ENCODE measurements around the gene PPP2R2B.

The PPP2R2B gene

DNA sequence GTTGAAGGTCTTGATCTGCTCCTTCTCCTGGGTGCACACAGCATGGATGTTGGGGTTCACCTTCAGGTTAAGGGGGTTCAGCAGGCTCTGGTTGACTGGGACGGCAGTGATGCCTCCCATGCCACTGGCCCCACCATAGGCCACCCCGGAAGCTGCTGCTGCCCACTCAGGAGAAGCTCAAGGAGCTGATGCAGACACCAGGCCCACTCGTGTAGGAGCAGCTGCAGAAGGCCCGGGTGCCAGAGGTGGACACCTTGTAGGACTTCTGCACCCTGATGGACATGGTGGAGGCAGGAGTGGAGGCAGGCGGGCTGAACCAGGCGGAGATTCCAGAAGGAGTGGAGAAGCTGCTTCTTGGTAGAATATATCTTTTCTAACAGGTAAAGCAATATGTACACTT is 171.2 kb downstream of the PPP2R2B start:
- no peak for FAIRE-seq
- DNase-seq (ENCODE audit: insufficient read length, low spot score): no peak

DNA sequence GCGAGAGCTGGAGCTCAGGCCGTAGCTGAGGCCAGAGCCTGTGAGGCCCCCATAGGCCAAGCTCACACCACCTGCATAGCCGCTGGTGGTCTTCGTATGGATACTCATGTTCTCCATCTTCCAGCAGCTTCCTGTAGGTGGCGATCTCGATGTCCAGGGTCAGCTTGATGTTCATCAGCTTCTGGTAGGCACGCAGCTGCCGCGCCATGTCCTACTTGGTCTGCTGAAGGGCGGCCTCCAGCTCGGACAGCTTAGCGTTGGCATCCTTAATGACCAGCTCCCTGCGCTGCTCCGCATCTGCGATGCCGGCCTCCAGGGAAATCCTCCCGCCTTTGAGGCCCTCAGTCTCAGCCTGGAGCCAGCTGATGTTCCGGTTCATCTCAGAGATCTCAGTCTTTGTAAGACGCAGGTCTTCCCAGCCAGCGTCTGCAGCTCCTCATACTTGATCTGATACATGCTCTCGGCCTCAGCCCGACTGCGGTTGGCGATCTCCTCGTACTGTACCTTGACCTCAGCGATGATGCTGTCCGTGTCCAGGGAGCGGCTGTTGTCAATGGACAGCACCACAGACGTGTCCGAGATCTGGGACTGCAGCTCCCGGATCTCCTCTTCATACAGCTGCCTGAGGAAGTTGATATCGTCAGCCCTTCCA is 172.1 kb downstream of the PPP2R2B start:
- FAIRE-seq: no peak
- no peak for DNase-seq (ENCODE audit: insufficient read length, low spot score)

DNA sequence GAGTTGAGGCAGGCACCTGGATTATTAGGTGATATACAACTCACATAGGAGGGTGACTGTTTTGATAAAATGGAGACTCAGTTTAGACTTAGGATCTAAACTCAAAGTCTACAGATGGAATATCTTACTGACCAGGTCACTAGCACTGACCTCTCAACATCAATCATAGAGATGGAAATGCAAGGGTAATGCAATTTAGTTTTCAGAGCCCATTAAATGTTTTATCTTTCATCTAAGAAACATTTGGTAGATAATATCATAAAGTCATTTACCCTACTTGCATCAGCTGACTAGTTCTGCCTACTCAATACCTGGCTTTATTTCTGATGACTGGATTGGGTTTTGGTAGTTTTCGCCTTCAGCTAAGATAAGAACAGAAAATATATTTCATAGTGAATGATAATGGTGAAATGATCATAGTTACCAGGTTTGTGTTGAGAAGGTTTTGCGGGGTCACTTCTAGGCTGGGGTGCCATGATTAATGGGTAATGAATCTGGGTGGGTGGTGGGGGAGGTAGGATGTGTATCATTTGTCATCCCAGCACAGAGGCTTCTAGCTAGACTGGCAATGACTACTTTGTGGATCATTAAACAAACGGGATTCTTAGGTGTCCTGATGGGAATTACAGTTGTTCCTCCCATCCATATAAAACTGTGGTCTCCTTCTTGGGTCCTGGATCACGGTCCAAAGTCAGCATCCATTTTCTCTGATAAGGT is 173.4 kb downstream of the PPP2R2B start:
- no peak for DNase-seq (ENCODE audit: insufficient read length, low spot score)
- FAIRE-seq: no peak

DNA sequence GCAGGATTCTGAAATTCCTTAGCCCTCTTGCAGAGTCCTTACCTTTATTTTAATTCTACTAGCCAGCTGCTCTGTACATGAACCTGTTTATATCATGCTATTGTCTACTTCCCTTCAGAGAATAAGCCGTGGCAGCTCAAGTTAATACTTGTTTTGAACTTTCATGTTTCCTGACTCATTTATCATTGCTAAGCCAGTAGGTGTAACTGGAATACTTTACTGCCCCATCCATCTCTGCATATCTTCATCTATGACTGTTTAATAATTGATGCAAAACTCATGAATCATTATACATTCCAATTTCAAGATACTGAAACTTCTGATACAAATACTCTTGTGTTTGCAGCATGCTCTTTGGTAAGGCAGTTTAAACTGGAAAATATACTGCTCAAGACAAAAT is 174.7 kb downstream of the PPP2R2B start:
- DNase-seq (ENCODE audit: insufficient read length, low spot score) (no peak), FAIRE-seq (no peak)

DNA sequence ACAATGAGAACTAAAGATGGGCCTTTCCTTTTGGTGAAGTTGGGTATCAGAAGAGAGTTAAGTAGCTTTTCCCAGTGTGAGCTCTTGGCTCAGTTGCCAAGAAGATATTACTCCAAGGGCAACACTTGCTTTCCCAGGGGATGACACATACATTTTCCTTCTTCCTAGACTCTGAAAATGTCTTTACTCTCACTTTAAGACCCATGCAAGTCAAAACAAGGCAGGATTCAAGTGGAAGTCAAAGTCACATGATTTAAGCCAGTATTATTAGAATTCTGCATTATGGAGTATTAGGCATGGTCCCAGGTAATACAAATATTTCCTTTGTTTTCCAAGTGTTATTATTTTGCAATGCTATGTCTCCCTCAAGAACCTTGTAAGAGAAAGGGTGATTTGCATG is 175.1 kb downstream of the PPP2R2B start:
- no peak for FAIRE-seq
- no peak for DNase-seq (ENCODE audit: insufficient read length, low spot score)

DNA sequence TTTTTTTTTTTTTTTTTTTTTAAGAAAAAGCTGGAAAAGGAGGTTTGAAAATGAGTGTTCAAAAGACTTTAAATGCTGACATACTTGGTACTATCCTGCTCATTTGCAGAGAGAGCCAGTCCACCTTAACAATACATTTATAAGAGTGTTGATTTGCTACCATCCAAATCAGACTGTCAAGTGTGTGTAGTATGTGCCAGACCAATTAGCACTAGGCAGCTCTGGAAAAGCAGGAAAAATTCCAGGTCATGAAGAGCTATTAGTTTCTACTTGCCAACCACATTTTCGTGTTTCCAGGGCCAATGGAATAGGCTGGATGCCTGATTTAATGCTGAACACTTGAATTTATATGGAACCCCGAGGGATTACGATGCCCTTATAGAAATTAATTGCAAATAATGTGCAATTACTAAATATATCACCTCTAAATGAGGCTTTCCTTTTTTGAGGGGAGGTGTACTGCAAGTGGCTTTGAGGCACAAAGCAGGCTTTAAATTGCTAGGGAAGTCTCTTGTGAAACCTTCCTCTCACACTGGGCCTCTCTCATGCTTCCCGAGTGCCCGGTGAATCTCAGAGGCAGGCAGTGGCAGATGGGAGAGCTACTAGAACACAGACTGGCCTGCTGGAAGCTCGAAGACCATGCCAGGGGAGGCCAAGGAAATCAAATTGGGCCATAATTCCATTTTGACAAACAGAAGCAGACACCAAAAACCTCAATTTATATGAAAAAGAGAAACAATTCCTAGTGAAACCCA is 178.7 kb downstream of the PPP2R2B start:
- no peak for DNase-seq (ENCODE audit: insufficient read length, low spot score)
- FAIRE-seq: no peak

DNA sequence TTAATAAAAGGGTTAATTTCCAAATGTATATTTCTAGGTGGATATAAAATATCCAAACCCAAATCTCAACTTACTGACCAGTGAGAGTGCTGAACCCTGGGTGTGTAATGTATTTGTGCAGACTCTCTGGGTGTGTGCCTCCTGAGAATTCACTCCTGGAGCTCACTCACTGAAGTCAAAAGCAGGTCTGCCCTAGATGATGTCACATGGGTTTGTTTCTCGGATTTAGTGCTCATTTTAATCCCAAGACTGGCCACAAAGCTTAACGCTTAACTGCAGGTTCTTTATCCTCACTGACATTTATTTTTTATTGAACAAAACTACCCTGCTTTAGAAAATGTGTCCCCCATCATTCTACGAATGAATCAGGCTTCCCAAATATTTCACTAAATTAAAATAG is 179.4 kb downstream of the PPP2R2B start:
- FAIRE-seq: no peak
- no peak for DNase-seq (ENCODE audit: insufficient read length, low spot score)

DNA sequence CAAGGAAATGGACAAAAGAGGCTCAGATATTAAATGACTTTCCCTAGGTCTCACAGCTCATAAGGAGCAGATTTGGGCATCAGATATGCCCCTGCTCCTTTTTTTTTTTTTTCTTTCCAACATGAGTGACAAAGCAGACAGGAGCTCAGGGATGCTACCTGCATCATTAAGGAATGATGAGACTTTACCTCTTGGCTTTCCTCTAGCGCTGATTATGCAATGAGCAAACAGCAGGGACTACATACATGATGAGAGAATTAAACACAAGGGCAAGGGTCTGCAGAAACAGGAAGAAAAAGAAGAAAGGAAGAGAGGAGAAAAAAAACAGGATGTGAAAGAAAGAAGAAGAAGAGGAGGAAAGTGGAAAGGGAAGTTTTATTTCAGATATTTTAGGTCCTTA is 179.9 kb downstream of the PPP2R2B start:
- DNase-seq (ENCODE audit: insufficient read length, low spot score) (no peak), FAIRE-seq (no peak)

DNA sequence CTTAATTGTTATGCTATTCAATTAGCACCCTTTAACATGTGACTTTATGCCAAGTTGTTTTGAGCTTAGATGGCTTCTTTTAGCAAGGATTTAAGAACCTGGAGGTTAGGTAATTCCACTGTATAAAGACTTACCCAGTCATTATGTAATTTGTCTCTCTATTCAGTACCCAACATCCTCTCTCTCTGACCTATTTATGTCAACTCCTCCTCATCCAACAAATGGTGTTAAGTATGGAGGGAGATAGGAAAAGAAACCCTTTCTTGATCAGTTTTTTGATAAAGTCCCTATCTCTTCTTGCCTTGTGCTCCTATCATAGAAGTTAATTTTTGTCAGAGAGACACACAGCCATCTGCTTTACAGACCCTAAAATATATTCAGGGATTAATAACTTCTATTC is 181.3 kb downstream of the PPP2R2B start:
- no peak for DNase-seq (ENCODE audit: insufficient read length, low spot score)
- FAIRE-seq: no peak

DNA sequence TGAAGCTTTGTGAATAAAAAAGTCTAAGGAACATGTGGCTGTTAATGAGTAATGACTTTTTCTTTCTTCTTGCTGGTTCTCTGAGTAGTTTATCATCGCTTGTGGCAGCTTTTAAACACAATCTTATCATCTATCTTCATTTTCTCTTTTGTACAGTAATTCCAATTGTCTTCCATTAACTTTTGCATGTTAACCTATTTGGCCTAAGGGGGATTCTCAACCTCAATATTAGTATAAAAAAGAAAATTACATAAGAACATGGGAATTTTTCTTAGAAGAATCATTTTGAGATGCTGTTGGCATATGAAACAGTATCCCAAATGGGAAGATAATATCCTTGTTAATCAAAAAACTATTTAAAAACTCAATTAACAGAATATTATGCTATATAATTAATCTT is 182.9 kb downstream of the PPP2R2B start:
- DNase-seq (ENCODE audit: insufficient read length, low spot score) (no peak), FAIRE-seq (no peak)

DNA sequence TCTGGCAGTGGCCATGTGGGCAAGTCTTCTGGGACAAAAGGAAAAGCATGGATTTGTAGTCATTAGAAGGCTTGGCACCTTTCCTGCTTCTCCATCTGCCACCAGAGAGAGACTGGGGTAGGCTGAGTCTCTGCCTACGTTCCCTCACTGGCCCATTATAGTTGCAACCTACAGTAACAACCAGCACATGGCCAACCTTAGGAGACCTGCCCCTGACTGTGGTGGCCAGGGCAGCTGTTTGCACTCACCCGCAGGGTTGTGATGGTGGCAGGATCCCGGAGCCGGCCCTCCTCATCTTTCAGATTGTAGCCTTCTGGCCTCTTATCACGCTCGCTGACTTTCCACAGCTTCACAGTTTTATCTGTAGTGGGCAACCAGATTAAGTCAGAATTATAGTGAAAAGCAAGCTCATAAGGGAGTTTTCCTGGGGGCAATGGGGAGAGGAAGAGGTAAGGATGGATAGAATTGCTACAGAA is 187.6 kb downstream of the PPP2R2B start:
- FAIRE-seq (no peak), DNase-seq (ENCODE audit: insufficient read length, low spot score) (no peak)

DNA sequence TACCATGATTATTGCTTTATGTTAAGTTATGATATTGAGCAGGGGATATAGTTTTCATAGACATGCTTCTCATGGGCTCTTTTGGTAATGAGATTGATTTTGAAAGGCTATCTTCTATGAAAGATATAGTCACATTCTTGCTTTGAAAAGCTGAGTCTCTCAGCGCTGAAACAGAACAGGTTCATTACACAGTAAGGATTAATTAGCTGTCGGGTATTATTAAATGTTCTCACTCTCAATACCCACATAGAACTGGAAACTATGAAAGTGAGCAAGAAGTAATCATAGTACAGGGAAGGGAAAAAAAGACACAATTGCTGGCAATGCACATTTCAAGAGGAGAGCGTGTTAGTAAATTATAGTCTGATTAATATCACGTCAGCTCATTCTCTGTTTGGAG is 190.9 kb downstream of the PPP2R2B start:
- FAIRE-seq (no peak), DNase-seq (ENCODE audit: insufficient read length, low spot score) (no peak)

DNA sequence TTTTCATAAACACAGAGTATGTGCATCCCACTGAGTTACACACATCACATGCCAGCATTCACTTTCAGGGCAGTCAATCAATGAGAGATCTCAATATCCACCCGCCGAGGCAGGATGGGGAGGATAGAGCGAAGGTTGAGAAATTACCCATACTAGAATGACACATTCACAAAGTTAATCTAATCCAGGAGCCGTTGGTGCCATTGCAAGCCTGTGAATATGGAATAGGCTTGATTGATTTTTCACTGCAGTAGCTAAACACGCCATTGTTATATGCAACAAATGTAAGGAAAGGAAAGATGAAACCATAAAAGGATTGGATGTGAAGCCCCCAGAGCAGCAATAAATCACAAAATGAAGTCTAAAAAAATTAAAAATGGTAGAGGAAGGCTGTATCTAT is 194.7 kb downstream of the PPP2R2B start:
- DNase-seq (ENCODE audit: insufficient read length, low spot score): no peak
- no peak for FAIRE-seq

DNA sequence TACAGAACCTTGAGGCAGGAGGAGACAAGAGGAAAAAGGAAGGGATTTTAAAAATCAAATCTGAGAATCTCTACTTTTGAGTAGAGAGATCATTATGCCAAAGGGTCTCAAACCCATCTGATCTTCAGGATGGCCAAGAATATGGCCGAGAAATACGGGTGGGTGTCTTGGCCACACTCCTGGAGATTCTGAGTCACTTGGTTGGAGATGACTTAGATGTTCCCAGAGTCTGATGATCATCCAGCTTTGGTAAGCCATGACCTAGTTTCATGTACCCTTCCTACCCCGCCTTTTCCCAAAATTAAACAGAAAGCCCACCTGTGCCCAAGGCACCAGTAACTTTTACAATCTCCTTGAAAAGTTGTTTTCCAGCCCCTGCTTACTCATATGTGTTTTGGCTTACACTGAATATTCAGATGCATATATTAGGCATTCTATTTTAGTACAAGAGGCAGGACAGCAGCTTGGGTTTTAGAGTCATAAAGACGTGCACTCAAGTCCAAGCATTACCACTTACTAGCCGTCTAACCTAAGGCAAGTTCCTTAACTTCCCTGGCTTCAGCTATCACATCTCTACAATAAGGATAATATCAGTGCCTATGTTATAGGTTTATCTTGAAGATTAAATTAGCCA is 195.5 kb downstream of the PPP2R2B start:
- DNase-seq (ENCODE audit: insufficient read length, low spot score) (no peak), FAIRE-seq (no peak)

DNA sequence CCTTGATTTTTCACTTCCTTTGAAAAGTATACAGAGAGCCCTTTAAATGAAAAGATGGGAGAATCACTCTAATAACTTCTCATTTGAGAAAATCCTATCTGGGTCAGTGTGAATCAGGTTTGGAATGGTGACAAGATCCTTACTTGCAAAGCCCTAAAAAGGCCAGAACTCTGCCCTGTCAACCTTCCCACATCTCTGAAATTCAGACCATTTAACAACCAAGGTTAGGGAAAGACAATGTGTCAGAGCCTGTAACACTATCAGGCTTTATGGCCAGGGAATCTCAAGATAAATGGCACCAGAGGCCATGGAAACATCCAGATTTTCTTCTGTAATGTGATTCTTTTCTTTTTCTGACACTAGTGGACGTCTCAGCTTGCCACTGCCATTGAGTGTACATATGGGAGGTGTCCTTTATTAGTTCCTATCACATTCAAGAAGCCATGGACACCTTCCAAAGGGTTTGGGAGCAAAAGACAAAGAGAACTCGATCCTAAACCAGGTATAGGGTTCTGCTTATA is 196.9 kb downstream of the PPP2R2B start:
- FAIRE-seq: no peak

DNA sequence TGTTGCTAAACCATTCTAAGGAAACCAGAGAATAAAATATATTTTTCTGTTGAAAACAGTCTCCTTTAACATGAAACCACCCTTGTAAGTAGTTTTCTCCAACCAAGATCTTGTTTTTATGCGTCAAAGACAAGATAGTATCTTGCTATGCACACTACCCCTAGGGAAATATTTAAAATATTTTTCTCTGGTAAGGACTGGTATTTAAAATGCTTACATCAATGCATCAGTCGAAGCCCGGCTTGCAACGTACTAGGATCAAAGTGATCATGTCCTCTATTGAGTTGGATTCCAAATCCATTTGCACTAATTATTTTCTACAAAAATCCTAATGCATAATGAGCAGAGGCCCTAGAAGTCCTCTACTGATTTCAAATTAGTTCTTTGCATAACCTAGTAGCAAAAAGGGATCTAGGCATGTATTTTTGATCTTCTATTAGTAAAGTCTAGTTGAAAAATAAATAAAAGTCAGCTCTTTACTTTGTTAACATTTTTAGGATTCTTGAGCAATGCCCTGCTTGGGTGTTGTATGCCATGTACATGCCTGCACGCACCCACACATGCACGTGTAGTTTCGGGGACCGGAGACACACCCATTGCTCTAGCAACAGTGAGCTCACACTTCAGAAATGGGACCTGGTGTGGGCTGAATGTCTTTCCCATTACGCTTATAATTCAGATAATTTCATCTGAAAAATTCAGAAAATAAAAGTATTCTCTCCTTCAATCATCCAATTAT is 197.5 kb downstream of the PPP2R2B start:
- DNase-seq (ENCODE audit: insufficient read length, low spot score) (no peak), FAIRE-seq (no peak)

More for the DNA sequence above, 196.9 kb downstream of the PPP2R2B start:
- no peak for DNase-seq (ENCODE audit: insufficient read length, low spot score)

DNA sequence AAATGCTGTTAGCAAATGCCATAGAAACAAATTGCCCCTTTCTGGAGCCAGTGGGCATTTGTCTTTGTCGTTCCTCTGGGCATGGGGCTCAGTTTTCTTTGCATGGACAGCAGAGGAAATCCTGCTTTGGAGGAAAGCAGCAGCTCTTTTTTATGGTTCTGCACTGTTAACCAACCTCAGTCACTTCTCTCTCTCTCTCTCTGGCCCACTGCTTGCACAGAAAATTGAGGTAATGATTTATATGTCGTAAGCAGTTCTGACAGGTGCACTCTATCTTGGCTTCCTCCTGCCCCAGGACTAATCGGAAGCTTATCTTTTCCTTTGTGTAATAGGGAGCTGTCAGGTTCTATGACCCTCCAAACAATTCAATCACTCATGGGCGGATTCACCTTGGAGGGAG is 202.9 kb downstream of the PPP2R2B start:
- FAIRE-seq: no peak
- DNase-seq (ENCODE audit: insufficient read length, low spot score): no peak

DNA sequence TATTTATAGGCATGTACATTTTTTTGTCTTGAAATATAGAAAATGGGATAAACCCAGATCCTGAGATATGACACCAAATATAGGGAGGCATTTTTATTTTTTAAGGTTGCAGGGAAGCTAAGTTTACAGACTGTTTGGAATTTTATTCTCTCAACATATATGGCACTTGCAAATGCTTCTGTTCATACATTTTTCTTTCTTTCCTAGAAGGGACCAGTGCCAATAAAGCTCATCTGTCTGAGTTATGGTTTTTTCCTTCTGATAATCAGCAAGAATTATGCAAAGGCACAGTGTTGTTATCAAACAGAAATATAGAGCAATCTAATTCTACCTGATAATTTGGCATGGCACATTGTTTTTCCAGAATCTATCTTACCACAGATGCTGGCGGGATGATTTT is 205.7 kb downstream of the PPP2R2B start:
- FAIRE-seq (no peak), DNase-seq (ENCODE audit: insufficient read length, low spot score) (no peak)

DNA sequence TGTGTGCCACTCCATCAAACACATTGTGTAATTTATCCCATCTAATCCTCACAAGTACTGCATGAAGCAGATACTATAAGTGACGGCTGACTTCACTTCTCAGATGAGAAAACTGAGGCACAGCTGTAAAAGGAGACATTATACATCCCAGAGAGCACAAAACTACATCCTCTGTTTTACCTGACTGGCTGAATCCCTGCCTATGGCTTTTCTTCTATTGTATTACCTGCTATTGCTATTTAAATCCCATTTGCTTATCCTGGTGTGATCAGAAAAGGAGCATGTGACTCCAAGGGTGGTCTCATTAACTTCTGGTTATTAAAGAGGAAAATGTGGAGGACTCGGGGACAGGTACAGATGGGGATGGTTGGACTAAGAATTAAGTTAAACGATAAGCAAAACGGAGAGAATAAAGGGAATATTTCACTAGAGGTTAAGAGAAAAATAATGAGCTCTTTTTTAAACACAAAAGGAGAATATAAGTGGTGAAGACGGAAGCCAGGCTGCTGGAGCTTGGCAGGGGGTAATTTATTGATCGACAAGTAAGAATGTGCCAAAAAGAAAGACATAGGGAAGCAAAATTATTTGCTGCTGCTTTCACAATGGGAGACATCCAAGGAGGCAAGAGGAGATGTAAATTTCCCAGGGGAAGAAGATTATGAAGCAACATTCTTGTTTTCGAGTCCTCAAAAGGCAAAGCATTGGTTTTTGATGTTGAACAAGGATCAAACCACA is 206.8 kb downstream of the PPP2R2B start:
- FAIRE-seq (no peak), DNase-seq (ENCODE audit: insufficient read length, low spot score) (no peak)

DNA sequence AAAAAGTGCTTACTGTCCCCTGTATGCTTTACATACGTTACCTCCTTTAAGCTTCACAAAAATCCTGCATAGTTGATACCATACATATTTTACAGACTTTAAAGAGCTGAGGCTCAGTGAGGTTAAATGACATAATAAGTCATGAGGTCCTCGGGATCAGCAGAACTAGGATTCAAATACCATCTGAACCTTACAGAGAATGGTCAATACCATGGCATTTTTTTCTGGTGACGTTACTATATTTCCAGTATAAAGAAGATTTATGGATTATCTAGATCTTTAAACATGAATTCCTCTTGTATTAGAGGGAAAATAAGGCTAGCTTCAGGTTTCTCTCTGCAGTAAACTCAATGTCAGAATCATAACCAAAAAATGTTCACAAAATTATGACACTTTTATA is 208.9 kb downstream of the PPP2R2B start:
- DNase-seq (ENCODE audit: insufficient read length, low spot score): no peak
- FAIRE-seq: no peak
